Neural cell (in vitro differentiated cells): Measurements from ENCODE around the gene TMEM30B. TPM values are rescaled to one million over a fixed set of nuclear protein-coding genes. Genes with fewer than 3 reads are reported as not detected.
A peak's percentile ranks its signal among the peaks of the same experiment; 100 is the strongest.

Experiments
- H2AFZ ChIP-seq: fragments of 200-600, 300-800 bp; sonication (generic), shearing (Covaris generic); 2 replicates; pipeline ENCODE4 v1.6.0; 2014; ENCODE audit warnings: low read depth, mild to moderate bottlenecking, antibody characterized with exemption, low read length, moderate library complexity
- H3F3A ChIP-seq: fragments of 200-600 bp; shearing (Covaris generic); 2 replicates; pipeline ENCODE4 v1.6.1; 2016; ENCODE audit warnings: mild to moderate bottlenecking, moderate library complexity, mixed read lengths, antibody characterized with exemption, low read length; ENCODE audit not compliant: insufficient read depth, poor library complexity, severe bottlenecking
- H3K27ac ChIP-seq: fragments of 200-600, 300-800 bp; sonication (generic), shearing (Covaris generic); 2 replicates; pipeline ENCODE4 v1.5.1; 2014; ENCODE audit warnings: mild to moderate bottlenecking, low read length, moderate library complexity
- H3K27me3 ChIP-seq: fragments of 300-800, 200-600 bp; sonication (generic), shearing (Covaris generic); 2 replicates; pipeline ENCODE4 v1.6.0; 2014; ENCODE audit warnings: mild to moderate bottlenecking, low read depth, low read length, moderate library complexity; ENCODE audit not compliant: insufficient read depth
- H3K36me3 ChIP-seq: fragments of 300-800, 200-600 bp; sonication (generic), shearing (Covaris generic); 2 replicates; pipeline ENCODE4 v1.5.1; 2014; ENCODE audit warnings: mild to moderate bottlenecking, antibody characterized with exemption, low read length, moderate library complexity; ENCODE audit not compliant: insufficient read depth
- H3K4me2 ChIP-seq: fragments of 300-800, 200-600 bp; sonication (generic), shearing (Covaris generic); 2 replicates; pipeline ENCODE4 v1.6.0; 2014; ENCODE audit warnings: mild to moderate bottlenecking, low read length
- H3K4me3 ChIP-seq: fragments of 300-800, 200-600 bp; sonication (generic), shearing (Covaris generic); 2 replicates; pipeline ENCODE4 v1.5.1; 2014; ENCODE audit warnings: mild to moderate bottlenecking, low read length, moderate library complexity
- H3K79me2 ChIP-seq: fragments of 200-600 bp; shearing (Covaris generic); replicated peaks from 2 replicates; pipeline ENCODE4 v1.6.0; 2014; ENCODE audit warnings: mild to moderate bottlenecking, low read length, moderate library complexity; ENCODE audit not compliant: insufficient read depth
- H3K9ac ChIP-seq: fragments of 300-800, 200-600 bp; sonication (generic), shearing (Covaris generic); 2 replicates; pipeline ENCODE4 v1.6.1; 2016; ENCODE audit warnings: mild to moderate bottlenecking, low read length, mixed read lengths
- H3K9me2 ChIP-seq: fragments of 200-600 bp; shearing (Covaris generic); 2 replicates; pipeline ENCODE4 v1.6.1; 2016; ENCODE audit warnings: mild to moderate bottlenecking, low read length, mixed read lengths; ENCODE audit not compliant: insufficient read depth
- H3K9me3 ChIP-seq: fragments of 200-600, 300-800 bp; sonication (generic), shearing (Covaris generic); 2 replicates; pipeline ENCODE4 v1.6.1; 2016; ENCODE audit warnings: mild to moderate bottlenecking, mixed run types, low read length, moderate library complexity, mixed read lengths
- H4K20me1 ChIP-seq: fragments of 200-600 bp; shearing (Covaris generic); 2 replicates; pipeline ENCODE4 v1.6.1; 2016; ENCODE audit warnings: mild to moderate bottlenecking, mixed run types; ENCODE audit not compliant: insufficient read depth
- EP300 ChIP-seq: fragments of 450-650 bp; conservative IDR thresholded peaks from 2 replicates; pipeline ENCODE4 v1.6.1; 2014; ENCODE audit warnings: antibody characterized with exemption, mild to moderate bottlenecking, moderate library complexity; ENCODE audit not compliant: poor library complexity, severe bottlenecking
- EZH2 ChIP-seq: fragments of 200-600, 300-800 bp; shearing (Covaris generic), sonication (generic); IDR thresholded peaks from 2 replicates; pipeline ENCODE4 v1.6.1; 2014; ENCODE audit warnings: antibody characterized with exemption, low read length, borderline replicate concordance, mild to moderate bottlenecking; ENCODE audit not compliant: insufficient read depth, poor library complexity, severe bottlenecking
- MXI1 ChIP-seq: fragments of 450-650 bp; conservative IDR thresholded peaks from 2 replicates; pipeline ENCODE4 v1.6.1; 2014; ENCODE audit warnings: antibody characterized with exemption, mild to moderate bottlenecking; ENCODE audit not compliant: poor library complexity, severe bottlenecking
- POLR2AphosphoS5 ChIP-seq: IDR thresholded peaks from 2 replicates; pipeline ENCODE4 v1.6.1; 2012
- RAD21 ChIP-seq: fragments of 450-650 bp; conservative IDR thresholded peaks from 2 replicates; pipeline ENCODE4 v1.6.1; 2014; ENCODE audit warnings: antibody characterized with exemption, mild to moderate bottlenecking, moderate library complexity
- SMC3 ChIP-seq: fragments of 450-650 bp; conservative IDR thresholded peaks from 2 replicates; pipeline ENCODE4 v1.6.1; 2014; ENCODE audit warnings: antibody characterized with exemption, mild to moderate bottlenecking, moderate library complexity; ENCODE audit not compliant: poor library complexity
- TAF1 ChIP-seq: IDR thresholded peaks from 2 replicates; pipeline ENCODE4 v1.6.1; 2012; ENCODE audit warnings: low read depth
- polyA minus RNA-seq: library from RNA; depleted of rRNA, polyadenylated mRNA; stranded (reverse); fragments of >200 nt; gene quantifications from 2 replicates; pipeline ENCODE4 v1.2.3, GENCODE V29; 2014
- polyA plus RNA-seq: library from polyadenylated mRNA; depleted of rRNA; stranded (reverse); fragments of >200 nt; gene quantifications from 2 replicates; pipeline ENCODE4 v1.2.3, GENCODE V29; 2014
- TF ChIP-seq, protein P1 (sequence below): fragments of 450-650 bp; IDR thresholded peaks from 2 replicates; pipeline ENCODE4 v1.5.1; 2014; ENCODE audit warnings: antibody characterized with exemption, mild to moderate bottlenecking, moderate library complexity; ENCODE audit not compliant: poor library complexity, severe bottlenecking
- TF ChIP-seq, protein P2 (sequence below): IDR thresholded peaks from 2 replicates; pipeline ENCODE4 v1.6.1; 2012; ENCODE audit warnings: borderline replicate concordance

TMEM30B gene, protein sequence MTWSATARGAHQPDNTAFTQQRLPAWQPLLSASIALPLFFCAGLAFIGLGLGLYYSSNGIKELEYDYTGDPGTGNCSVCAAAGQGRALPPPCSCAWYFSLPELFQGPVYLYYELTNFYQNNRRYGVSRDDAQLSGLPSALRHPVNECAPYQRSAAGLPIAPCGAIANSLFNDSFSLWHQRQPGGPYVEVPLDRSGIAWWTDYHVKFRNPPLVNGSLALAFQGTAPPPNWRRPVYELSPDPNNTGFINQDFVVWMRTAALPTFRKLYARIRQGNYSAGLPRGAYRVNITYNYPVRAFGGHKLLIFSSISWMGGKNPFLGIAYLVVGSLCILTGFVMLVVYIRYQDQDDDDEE
- 0.28 TPM in 1 of 2 replicates, not detected in the other for polyA plus RNA-seq
- not detected in 2 replicates for polyA minus RNA-seq

DNA sequence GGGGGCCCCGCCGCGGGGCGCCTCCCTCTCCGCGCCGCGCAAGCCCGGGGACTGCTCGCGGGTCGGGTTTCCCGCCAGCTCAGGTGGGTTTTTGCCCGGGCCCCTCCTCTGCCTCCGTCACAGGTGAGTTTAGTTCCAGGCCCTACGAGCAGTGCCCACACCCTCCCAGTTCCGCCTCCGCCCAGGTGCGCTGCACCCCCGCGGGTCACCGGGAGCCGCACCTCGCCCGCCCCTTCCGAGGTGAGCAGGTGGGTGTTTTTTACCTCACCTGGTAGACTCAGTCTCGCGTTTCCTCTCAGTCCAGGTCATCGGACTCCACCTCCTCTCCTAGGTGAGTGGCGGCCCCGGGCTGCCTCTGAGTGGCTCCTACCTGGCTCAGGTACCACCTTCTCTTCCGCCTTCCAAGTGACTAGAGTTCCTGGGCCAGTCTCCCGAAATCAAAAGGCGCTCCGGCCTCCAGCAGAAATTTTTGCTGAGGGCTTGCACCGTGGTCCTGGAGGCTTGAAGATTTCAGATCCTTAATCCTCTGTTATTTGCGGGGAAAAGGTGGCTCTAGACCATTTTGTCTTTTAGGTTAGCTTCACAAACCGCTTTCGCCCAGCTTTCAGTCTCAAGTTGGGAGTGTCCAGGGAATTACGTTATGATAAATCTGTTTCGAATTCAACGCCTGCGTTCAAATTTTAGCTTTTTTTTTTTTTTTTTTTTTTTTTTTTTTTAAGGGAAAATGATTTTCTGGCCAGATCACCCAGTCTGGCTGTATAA, at the start of gene TMEM30B:
TSS of gene TMEM30B (minus strand) at position 153 of the 762 bp plus-strand sequence. CDS start 191 bp downstream, outside the sequence.
- TF ChIP-seq, protein P1, sequence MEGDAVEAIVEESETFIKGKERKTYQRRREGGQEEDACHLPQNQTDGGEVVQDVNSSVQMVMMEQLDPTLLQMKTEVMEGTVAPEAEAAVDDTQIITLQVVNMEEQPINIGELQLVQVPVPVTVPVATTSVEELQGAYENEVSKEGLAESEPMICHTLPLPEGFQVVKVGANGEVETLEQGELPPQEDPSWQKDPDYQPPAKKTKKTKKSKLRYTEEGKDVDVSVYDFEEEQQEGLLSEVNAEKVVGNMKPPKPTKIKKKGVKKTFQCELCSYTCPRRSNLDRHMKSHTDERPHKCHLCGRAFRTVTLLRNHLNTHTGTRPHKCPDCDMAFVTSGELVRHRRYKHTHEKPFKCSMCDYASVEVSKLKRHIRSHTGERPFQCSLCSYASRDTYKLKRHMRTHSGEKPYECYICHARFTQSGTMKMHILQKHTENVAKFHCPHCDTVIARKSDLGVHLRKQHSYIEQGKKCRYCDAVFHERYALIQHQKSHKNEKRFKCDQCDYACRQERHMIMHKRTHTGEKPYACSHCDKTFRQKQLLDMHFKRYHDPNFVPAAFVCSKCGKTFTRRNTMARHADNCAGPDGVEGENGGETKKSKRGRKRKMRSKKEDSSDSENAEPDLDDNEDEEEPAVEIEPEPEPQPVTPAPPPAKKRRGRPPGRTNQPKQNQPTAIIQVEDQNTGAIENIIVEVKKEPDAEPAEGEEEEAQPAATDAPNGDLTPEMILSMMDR, result no peak
- peak within 1 kb of the TSS; percentile 5 for H2AFZ ChIP-seq
- no peaks in the 10 kb centered on the region for H4K20me1 ChIP-seq
- no peaks in the 10 kb centered on the region for H3K9me2 ChIP-seq
- no peak within 1 kb of the TSS for H3K9ac ChIP-seq
- no peaks in the 10 kb centered on the region for H3F3A ChIP-seq
- H3K79me2 ChIP-seq, result no peaks in the 10 kb centered on the region
- peak within 1 kb of the TSS; percentile 63 for H3K4me3 ChIP-seq
- H3K4me2 ChIP-seq, result no peak within 1 kb of the TSS
- H3K27ac ChIP-seq, result no peak within 1 kb of the TSS
- H3K36me3 ChIP-seq, result no peaks in the 10 kb centered on the region
- H3K9me3 ChIP-seq, result peaks cover 13% of the 10 kb centered on the region
- peaks cover 72% of the 10 kb centered on the region for H3K27me3 ChIP-seq

DNA sequence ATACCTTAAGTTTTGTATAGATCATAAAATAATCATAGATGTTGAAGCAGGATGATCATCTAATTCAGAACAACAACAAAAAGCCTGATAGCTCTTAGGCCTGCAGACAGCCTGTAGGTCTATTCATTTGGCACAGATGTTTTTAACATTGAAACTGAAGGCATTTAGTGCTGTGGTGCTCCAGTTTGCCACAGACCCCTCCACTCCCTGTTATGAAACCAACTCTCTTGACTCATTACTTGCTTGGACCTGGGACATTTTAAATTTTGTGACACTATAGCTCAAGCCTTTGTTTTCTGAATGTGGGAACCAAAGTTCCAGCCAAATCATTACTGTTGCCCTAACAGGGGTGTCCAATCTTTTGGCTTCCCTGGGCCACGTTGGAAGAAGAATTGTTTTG, 49.4 kb upstream of the TMEM30B start:
- no peak for TF ChIP-seq TAF1
- TF ChIP-seq RAD21, result no peak
- TF ChIP-seq, protein P2, sequence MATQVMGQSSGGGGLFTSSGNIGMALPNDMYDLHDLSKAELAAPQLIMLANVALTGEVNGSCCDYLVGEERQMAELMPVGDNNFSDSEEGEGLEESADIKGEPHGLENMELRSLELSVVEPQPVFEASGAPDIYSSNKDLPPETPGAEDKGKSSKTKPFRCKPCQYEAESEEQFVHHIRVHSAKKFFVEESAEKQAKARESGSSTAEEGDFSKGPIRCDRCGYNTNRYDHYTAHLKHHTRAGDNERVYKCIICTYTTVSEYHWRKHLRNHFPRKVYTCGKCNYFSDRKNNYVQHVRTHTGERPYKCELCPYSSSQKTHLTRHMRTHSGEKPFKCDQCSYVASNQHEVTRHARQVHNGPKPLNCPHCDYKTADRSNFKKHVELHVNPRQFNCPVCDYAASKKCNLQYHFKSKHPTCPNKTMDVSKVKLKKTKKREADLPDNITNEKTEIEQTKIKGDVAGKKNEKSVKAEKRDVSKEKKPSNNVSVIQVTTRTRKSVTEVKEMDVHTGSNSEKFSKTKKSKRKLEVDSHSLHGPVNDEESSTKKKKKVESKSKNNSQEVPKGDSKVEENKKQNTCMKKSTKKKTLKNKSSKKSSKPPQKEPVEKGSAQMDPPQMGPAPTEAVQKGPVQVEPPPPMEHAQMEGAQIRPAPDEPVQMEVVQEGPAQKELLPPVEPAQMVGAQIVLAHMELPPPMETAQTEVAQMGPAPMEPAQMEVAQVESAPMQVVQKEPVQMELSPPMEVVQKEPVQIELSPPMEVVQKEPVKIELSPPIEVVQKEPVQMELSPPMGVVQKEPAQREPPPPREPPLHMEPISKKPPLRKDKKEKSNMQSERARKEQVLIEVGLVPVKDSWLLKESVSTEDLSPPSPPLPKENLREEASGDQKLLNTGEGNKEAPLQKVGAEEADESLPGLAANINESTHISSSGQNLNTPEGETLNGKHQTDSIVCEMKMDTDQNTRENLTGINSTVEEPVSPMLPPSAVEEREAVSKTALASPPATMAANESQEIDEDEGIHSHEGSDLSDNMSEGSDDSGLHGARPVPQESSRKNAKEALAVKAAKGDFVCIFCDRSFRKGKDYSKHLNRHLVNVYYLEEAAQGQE, result no peak
- TF ChIP-seq EP300, result no peak
- no peak for TF ChIP-seq EZH2
- TF ChIP-seq, protein P1, result no peak
- no peak for TF ChIP-seq POLR2AphosphoS5
- TF ChIP-seq SMC3, result no peak
- no peak for TF ChIP-seq MXI1
- H3K4me3 ChIP-seq, result no peak overlapping the region
- no peaks in the 10 kb centered on the region for H3K79me2 ChIP-seq
- no peaks in the 10 kb centered on the region for H3K9me3 ChIP-seq
- no peaks in the 10 kb centered on the region for H3K9me2 ChIP-seq
- H3K27me3 ChIP-seq, result no peaks in the 10 kb centered on the region
- no peak overlapping the region for H3K27ac ChIP-seq
- no peak overlapping the region for H2AFZ ChIP-seq
- no peak overlapping the region for H3K9ac ChIP-seq
- H3K36me3 ChIP-seq, result no peaks in the 10 kb centered on the region
- no peak overlapping the region for H3K4me2 ChIP-seq
- H4K20me1 ChIP-seq, result no peaks in the 10 kb centered on the region
- H3F3A ChIP-seq, result no peaks in the 10 kb centered on the region
